Esophagus squamous epithelium (tissue), 4 donors: ENCODE data around the gene DIS3L2.
"Not testable (repeated sequence)": the region's sequence is repeated elsewhere in the genome, so short reads cannot be mapped to it uniquely, and the experiment has no call there.

ENCODE experiments used
- CTCF ChIP-seq, 6 experiments: fragments of 450-650 bp in 4 of 6; fragments of 200-600 bp in 2 of 6; sonication (generic) in 2 of 6; IDR thresholded peaks; one replicate each; pipeline ENCODE4 v1.5.1; 2016 to 2019; ENCODE audit warnings: antibody characterized with exemption in 6 of 6, mild to moderate bottlenecking in 4 of 6, moderate library complexity in 4 of 6
- POLR2A ChIP-seq, 4 donors: fragments of 450-650 bp; IDR thresholded peaks; one replicate each; pipeline ENCODE4 v1.6.1; 2017; ENCODE audit warnings: antibody characterized with exemption in 4 of 4, mild to moderate bottlenecking in 4 of 4, moderate library complexity in 3 of 4

GRCh38 chr2:232378735-232379151 lies 417.2 kb downstream of the DIS3L2 start, which contains the start of gene ALPP:
- not testable (repeated sequence) for TF ChIP-seq CTCF, POLR2A (IDR thresholded peaks at IDR 0.05)
